Cardiac muscle cell (in vitro differentiated cells and primary cell): ENCODE results near the gene OBSCN. TPM values are rescaled to one million over a fixed set of nuclear protein-coding genes. Genes with fewer than 3 reads are reported as not detected.

ENCODE experiments used
- DNase-seq, 2 donors: peaks; one replicate each; pipeline versions ENCODE4 v3.0.0 to v3.0.0-alpha.2; 2010 to 2017; ENCODE audit warnings: low read depth in 1 of 2, low spot score in 1 of 2
- H3K27ac ChIP-seq: fragments of 200-600 bp; sonication (generic); 2 replicates; pipeline ENCODE4 v1.5.1; 2016
- H3K27me3 ChIP-seq: fragments of 200-600 bp; sonication (generic); 2 replicates; pipeline ENCODE4 v1.6.0; 2016; ENCODE audit warnings: control low read depth
- H3K36me3 ChIP-seq: fragments of 200-600 bp; sonication (generic); 2 replicates; pipeline ENCODE4 v1.5.1; 2016; ENCODE audit warnings: control low read depth
- H3K4me1 ChIP-seq: fragments of 200-600 bp; sonication (generic); 2 replicates; pipeline ENCODE4 v1.8.1; 2017; ENCODE audit warnings: low read depth, mild to moderate bottlenecking, mixed run types
- H3K4me3 ChIP-seq: fragments of 200-600 bp; sonication (generic); 2 replicates; pipeline ENCODE4 v1.5.1; 2016; ENCODE audit warnings: mild to moderate bottlenecking
- H3K9me3 ChIP-seq: fragments of 200-600 bp; sonication (generic); 2 replicates; pipeline ENCODE4 v1.5.1; 2017; ENCODE audit warnings: low read depth, mild to moderate bottlenecking, control low read depth
- CTCF ChIP-seq: IDR thresholded peaks from 2 replicates; pipeline ENCODE4 v1.5.1; 2012; ENCODE audit warnings: low read depth, mild to moderate bottlenecking, low read length
- polyA plus RNA-seq: library from polyadenylated mRNA; unstranded; fragments of >200 nt; fragmentation: Nextera tagmentation; extraction: Ambion mirVana; gene quantifications from 2 replicates; pipeline ENCODE4 v1.2.1, GENCODE V29; 2016
- total RNA-seq: library from RNA; depleted of rRNA; stranded (reverse); fragments of >200 nt; gene quantifications from 2 replicates; pipeline ENCODE4 v1.2.3, GENCODE V29; 2016

The OBSCN gene
- total and polyA plus RNA-seq, 2 experiments from 2014 or later: 87.1 to 390 TPM

GRCh38 chr1:228370941-228371740, 163.3 kb downstream of the OBSCN start:
- peak overlapping the region; percentile 48 for H3K27ac ChIP-seq
- H3K4me1 ChIP-seq: peaks cover 45% of the 10 kb centered on the region
- DNase-seq: no peak
- H3K36me3 ChIP-seq: peaks cover 31% of the 10 kb centered on the region
- H3K9me3 ChIP-seq: no peaks in the 10 kb centered on the region
- H3K27me3 ChIP-seq: no peaks in the 10 kb centered on the region
- no peak overlapping the region for H3K4me3 ChIP-seq
- TF ChIP-seq CTCF: no peak

GRCh38 chr1:228371741-228372182, 163.9 kb downstream of the OBSCN start:
- no peak for TF ChIP-seq CTCF

GRCh38 chr1:228372183-228373003, 164.5 kb downstream of the OBSCN start:
- Histone ChIP-seq H3K36me3 (peaks cover 32% of the 10 kb centered on the region), H3K4me1 (peaks cover 39% of the 10 kb centered on the region), H3K27me3 (no peaks in the 10 kb centered on the region), H3K27ac (peak overlapping the region; percentile 48), H3K4me3 (no peak overlapping the region), H3K9me3 (no peaks in the 10 kb centered on the region)
- DNase-seq: no peak
- no peak for TF ChIP-seq CTCF

More at GRCh38 chr1:228371741-228372182, 163.9 kb downstream of the OBSCN start:
- Histone ChIP-seq H3K27ac (peak overlapping the region; percentile 48), H3K9me3 (no peaks in the 10 kb centered on the region), H3K4me1 (peaks cover 45% of the 10 kb centered on the region), H3K36me3 (peaks cover 32% of the 10 kb centered on the region), H3K27me3 (no peaks in the 10 kb centered on the region), H3K4me3 (no peak overlapping the region)
- no peak for DNase-seq

- H3K27ac ChIP-seq: peak overlapping the region; percentile 57
- no peaks in the 10 kb centered on the region for H3K27me3 ChIP-seq
- H3K4me1 ChIP-seq: peaks cover 32% of the 10 kb centered on the region
- TF ChIP-seq CTCF: no peak
- no peak for DNase-seq
- peaks cover 32% of the 10 kb centered on the region for H3K36me3 ChIP-seq
- no peak overlapping the region for H3K4me3 ChIP-seq
- H3K9me3 ChIP-seq: no peaks in the 10 kb centered on the region
Observed at GRCh38 chr1:228373004-228373680, 165.3 kb downstream of the OBSCN start.

- H3K27ac ChIP-seq: peak overlapping the region; percentile 57
- no peak for TF ChIP-seq CTCF
- no peaks in the 10 kb centered on the region for H3K9me3 ChIP-seq
- H3K27me3 ChIP-seq: no peaks in the 10 kb centered on the region
- no peak for DNase-seq
- peaks cover 32% of the 10 kb centered on the region for H3K36me3 ChIP-seq
- H3K4me1 ChIP-seq: peaks cover 25% of the 10 kb centered on the region
- no peak overlapping the region for H3K4me3 ChIP-seq
Observed at GRCh38 chr1:228373681-228374571, 166.1 kb downstream of the OBSCN start.
